Aorta (tissue), 5 donors: ENCODE results near the gene RAB8B. TPM values are rescaled to one million over a fixed set of nuclear protein-coding genes. Genes with fewer than 3 reads are reported as not detected.

ENCODE experiments used
- ATAC-seq: fragments of 200-7000 bp; cut with Tn5 transposase; one replicate; pipeline ENCODE4 v1.9.1; 2022; ENCODE audit warnings: moderate library complexity; ENCODE audit not compliant: low FRiP score
- DNase-seq, 2 donors: peaks; one replicate each; pipeline ENCODE4 v3.0.0-alpha.2; 2020
- H3K27ac ChIP-seq, 2 donors: one replicate each; pipeline ENCODE4 v1.5.1; 2013; ENCODE audit warnings: low read length in 2 of 2, mild to moderate bottlenecking in 2 of 2, moderate library complexity in 2 of 2, control low read depth in 1 of 2, inconsistent platforms in 1 of 2, low read depth in 1 of 2
- H3K27me3 ChIP-seq, 2 donors: one replicate each; pipeline ENCODE4 v1.6.1; 2013; ENCODE audit warnings: control low read depth in 1 of 2, low read length in 1 of 2, mild to moderate bottlenecking in 1 of 2, moderate library complexity in 1 of 2; ENCODE audit not compliant: insufficient read depth in 2 of 2, control insufficient read depth in 1 of 2
- H3K36me3 ChIP-seq, 2 donors: one replicate each; pipeline ENCODE4 v1.6.1; 2013; ENCODE audit warnings: control low read depth in 1 of 2, low read length in 1 of 2, mild to moderate bottlenecking in 1 of 2; ENCODE audit not compliant: insufficient read depth in 2 of 2, control insufficient read depth in 1 of 2
- H3K4me1 ChIP-seq, 2 donors: one replicate each; pipeline ENCODE4 v1.6.1; 2013; ENCODE audit warnings: low read length in 2 of 2, control low read depth in 1 of 2, mild to moderate bottlenecking in 1 of 2, moderate library complexity in 1 of 2; ENCODE audit not compliant: insufficient read depth in 2 of 2, control insufficient read depth in 1 of 2
- H3K4me3 ChIP-seq, 2 donors: one replicate each; pipeline ENCODE4 v1.5.1; 2013; ENCODE audit warnings: low read length in 2 of 2, control low read depth in 1 of 2, mild to moderate bottlenecking in 1 of 2
- H3K9me3 ChIP-seq: one replicate; pipeline ENCODE4 v1.6.1; 2013; ENCODE audit warnings: mild to moderate bottlenecking, low read length; ENCODE audit not compliant: control insufficient read depth
- WGBS, 2 donors: extraction: QIAGEN DNeasy Blood & Tissue Kit; methylation state at CpG; one replicate each; pipeline ENCODE4 v1.1.7; 2013; 5-methylcytosine and 5-hydroxymethylcytosine counted together
- intact Hi-C, 2 donors: fragments of 100-400 bp; cut with DNase I; formaldehyde crosslinking; loops; one replicate each; pipeline versions ENCODE4 v1.14.2 to v1.15.0; 2022
- polyA plus RNA-seq, 2 donors: library from polyadenylated mRNA; stranded (reverse); fragments of 200-250 nt; gene quantifications; one replicate each; pipeline ENCODE4 v1.2.3, GENCODE V29; 2013
- total RNA-seq, 2 donors: library from RNA; stranded (reverse); fragmentation: NEBNext Ultra II Directional; extraction: Animal tissue kit (Norgen Biotek cat#: 25700); gene quantifications; one replicate each; pipeline ENCODE4 v1.2.1, GENCODE V29; 2021
- donor health status: healthy with polysubstance abuse.
- donor health status: Bipolar disorder and iron deficiency.
- donor health status: DM: no; HTN: no; CAD: no.
- donor health status: DM: no; HTN: no; CAD: no.
- donor health status: DM: yes; HTN: yes; CAD: no.

Gene RAB8B
- total and polyA plus RNA-seq, 4 donors: 14.8 to 47.9 (median 29.6) TPM

DNA sequence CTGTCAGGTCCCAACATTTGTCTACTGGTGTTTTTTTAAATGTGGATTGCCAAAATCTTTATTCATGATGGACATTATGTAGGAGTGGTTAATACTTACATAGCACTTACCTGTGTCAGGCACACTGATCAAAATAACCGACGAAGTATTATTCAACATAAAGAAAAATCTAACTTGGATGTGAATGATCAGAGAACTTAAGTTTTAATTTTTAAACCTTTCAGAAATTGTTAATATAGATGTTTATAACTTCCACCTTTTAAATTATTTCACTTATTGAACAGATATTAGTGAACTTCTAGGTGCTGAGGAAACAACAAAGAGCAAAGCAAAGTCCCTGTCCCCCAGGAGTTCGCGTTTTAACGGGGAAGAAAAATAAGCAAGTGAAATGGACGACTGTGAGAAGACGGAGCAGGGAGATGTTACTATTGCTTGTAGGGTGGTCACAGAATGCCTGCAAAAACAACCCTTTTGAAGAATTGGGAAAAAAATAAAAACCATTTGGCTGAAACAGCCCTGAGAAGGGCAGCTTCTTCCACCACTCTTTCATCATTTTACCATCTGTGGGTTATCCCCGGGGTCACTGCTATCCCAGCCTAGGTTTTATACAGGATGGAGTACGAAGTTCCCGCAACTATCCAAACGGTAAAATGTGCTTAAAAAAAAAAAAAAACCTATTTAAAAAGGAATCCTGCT, 87.1 kb downstream of the RAB8B start:
- H3K9me3 ChIP-seq: no peaks in the 10 kb centered on the region
- H3K27ac ChIP-seq: no peak overlapping the region
- intact Hi-C loops: loop anchor here (1.0 to 5.0 kb wide), 2 partner anchors 87 to 89 kb away; partner anchors contain the start of gene RAB8B (in 2 of the 2)
- WGBS, 2 donors: 18% methylated on average over 11 of the region's 11 CpGs
- peaks cover 0 to 3% of the 10 kb centered on the region in 2 donors for H3K36me3 ChIP-seq
- DNase-seq: no peak
- peak overlapping the region; percentile 45 to 96 for H3K4me3 ChIP-seq
- no peak for ATAC-seq
- no peaks in the 10 kb centered on the region for H3K4me1 ChIP-seq
- H3K27me3 ChIP-seq: no peaks in the 10 kb centered on the region

DNA sequence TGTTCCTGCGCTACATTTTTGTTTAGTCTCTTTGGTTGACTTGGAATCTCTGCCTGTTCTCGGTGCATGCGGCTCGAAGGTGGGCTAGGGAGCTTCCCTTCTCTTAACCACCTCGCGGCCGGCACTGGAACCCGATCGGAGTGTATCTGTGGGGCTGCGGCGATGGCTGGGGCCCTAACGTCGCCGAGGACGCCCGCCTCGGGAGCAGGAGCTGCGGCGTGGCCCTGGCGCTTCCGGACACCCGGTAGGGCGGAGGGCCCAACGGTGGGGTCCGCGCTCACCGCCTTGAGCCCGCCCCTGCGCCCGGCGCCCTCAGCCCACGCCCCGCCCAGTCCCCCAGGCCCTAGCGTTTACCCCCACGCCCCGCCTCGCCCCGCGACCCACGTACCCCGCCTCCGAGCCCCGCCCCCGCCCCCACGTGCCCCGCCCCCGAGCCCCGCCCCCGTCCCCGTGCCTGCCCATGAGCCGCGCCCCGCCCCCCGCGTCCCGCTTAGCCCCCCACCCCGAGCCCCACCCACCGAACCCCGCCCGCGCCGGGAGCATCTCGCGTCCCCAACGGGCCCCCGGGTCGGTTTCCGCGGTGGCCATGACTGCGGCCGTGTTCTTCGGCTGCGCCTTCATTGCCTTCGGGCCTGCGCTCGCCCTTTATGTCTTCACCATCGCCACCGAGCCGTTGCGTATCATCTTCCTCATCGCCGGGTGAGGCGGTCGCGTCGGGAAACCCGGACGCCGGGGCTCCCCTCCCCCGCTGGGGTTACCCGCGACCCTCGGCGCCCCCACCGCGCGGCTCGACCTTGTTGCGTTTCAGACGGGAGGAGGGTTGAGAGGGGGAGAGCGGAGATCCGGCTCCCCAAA, 87.9 kb downstream of the RAB8B start, which contains the start of gene APH1B:
Gene APH1B, plus strand, starts transcription at position 568 of the 855 bp plus-strand sequence. Its CDS starts 19 bp downstream, at position 587.
- 1% methylated on average over 74 to 102 of the region's 102 CpGs for WGBS, 2 donors
- H3K27ac ChIP-seq: peak within 1 kb of the TSS; percentile 46 to 61
- no peaks in the 10 kb centered on the region for H3K9me3 ChIP-seq
- intact Hi-C loops: loop anchor here (1.0 to 5.0 kb wide), 2 partner anchors 88 to 90 kb away; partner anchors contain the start of gene RAB8B (in 2 of the 2)
- H3K4me3 ChIP-seq: peak within 1 kb of the TSS; percentile 80 to 96
- no peaks in the 10 kb centered on the region for H3K27me3 ChIP-seq
- ATAC-seq: peak; percentile 93
- H3K36me3 ChIP-seq: peaks cover 0 to 3% of the 10 kb centered on the region in 2 donors
- H3K4me1 ChIP-seq: no peaks in the 10 kb centered on the region
- DNase-seq: peak; percentile 91 to 95

DNA sequence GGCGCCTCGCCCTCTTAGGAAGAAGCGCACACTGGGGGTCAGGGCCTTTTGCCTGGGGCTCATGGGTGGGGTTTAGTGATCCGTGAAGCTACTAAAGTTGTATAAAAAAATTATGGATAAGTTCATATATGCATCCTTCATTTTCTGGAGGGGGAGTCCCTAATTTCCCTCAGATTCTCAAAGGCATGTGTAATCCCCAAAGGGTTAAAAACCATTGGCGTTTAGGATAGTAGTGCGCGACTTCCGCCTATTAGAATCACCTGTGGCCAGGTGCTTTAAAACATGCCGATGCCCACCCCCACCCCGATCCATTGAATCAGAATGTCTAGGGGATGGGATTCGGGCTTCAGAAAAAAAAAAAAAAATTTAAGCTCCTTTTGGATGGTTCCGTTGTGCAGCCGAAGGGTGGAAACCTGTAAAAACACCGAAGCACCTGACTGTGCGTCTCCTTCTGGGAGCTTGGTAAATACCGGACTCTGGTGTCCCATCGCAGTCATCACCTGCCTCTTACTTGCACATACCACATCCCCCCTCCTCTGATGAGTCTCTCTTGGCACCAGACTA, 88.6 kb downstream of the RAB8B start:
- peak overlapping the region; percentile 46 to 61 for H3K27ac ChIP-seq
- no peaks in the 10 kb centered on the region for H3K27me3 ChIP-seq
- intact Hi-C loops: loop anchor here (1.0 to 5.0 kb wide), 2 partner anchors 89 to 91 kb away; partner anchors contain the start of gene RAB8B (in 2 of the 2)
- DNase-seq (no peak), ATAC-seq (peak; percentile 8)
- WGBS, 2 donors: 6 to 7% methylated on average over 17 of the region's 17 CpGs
- peak overlapping the region; percentile 80 to 96 for H3K4me3 ChIP-seq
- no peaks in the 10 kb centered on the region for H3K4me1 ChIP-seq
- no peaks in the 10 kb centered on the region for H3K9me3 ChIP-seq
- H3K36me3 ChIP-seq: peaks cover 0 to 3% of the 10 kb centered on the region in 2 donors

DNA sequence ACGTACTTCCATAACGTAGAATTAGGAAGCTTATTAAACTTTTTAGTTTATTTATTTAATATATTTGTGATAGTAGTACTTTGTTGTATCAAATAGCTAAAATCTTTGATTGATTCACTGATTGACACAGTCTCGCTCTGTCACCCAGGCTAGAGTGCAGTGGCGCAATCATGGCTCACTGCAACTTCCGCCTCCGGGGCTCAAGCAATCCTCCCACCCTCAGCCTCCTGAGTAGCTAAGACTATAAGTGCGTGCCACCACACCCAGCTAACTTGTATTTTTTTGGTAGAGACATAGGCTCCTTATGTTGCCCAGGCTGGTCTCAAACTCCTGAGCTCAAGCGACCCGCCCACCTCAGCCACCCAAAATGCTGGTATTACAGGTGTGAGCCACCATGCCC, 93.7 kb downstream of the RAB8B start:
- WGBS, 2 donors: 86 to 87% methylated on average over 9 of the region's 9 CpGs
- Histone ChIP-seq H3K4me3 (no peak overlapping the region), H3K9me3 (no peaks in the 10 kb centered on the region), H3K4me1 (no peaks in the 10 kb centered on the region), H3K27ac (no peak overlapping the region), H3K27me3 (no peaks in the 10 kb centered on the region), H3K36me3 (peaks cover 2 to 3% of the 10 kb centered on the region in 2 donors)
- intact Hi-C loops: no loop called here
- ATAC-seq (no peak), DNase-seq (peak in 1 of 2 donors; percentile 79)

DNA sequence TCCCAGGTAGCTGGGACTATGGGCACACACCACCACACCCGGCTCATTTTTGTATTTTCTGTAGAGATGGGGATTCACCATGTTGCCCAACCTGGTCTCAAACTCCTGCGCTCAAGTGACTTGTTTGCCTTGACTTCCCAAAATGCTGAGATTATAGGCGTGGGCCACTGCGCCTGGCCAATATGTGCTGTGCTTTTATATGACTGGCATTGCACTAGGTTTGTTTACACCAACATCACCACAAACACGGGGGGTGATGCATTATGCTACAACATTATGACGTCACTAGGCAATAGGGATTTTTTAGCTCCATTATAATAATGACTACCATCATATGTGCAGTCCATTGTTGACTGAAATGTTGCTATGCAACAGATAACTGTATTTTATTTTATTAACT, 94.9 kb downstream of the RAB8B start:
- no peaks in the 10 kb centered on the region for H3K27me3 ChIP-seq
- no peak overlapping the region for H3K4me3 ChIP-seq
- intact Hi-C loops: no loop called here
- H3K27ac ChIP-seq: no peak overlapping the region
- peaks cover 2 to 5% of the 10 kb centered on the region in 2 donors for H3K36me3 ChIP-seq
- no peaks in the 10 kb centered on the region for H3K9me3 ChIP-seq
- ATAC-seq (no peak), DNase-seq (no peak)
- H3K4me1 ChIP-seq: no peaks in the 10 kb centered on the region
- 93 to 94% methylated on average over 6 of the region's 6 CpGs for WGBS, 2 donors

DNA sequence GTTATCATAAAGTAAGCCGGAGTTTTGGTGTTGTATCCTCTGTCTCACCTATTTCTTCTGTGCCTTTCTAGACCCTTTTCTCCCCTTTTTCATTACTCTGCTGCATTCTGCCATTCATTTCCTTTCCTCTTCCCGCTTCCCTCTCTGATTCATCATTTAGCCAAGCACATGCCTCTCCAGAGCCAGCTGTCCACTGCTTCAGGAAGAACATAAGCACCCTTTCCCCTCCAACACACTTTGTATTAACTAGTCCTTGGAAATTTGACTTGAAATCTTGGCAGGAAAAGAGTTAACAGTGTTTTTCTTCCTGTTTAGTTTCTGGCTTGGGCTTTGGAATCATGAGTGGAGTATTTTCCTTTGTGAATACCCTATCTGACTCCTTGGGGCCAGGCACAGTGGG, 97.7 kb downstream of the RAB8B start:
- intact Hi-C loops: loop anchor here in 1 of 2 donors (5.0 kb wide), 1 partner anchor 310 kb away; the partner anchor contains the start of gene FBXL22
- Histone ChIP-seq H3K36me3 (peaks cover 2% of the 10 kb centered on the region in 2 donors), H3K27me3 (no peaks in the 10 kb centered on the region), H3K4me3 (no peak overlapping the region), H3K9me3 (no peaks in the 10 kb centered on the region), H3K27ac (no peak overlapping the region), H3K4me1 (peaks cover 2 to 6% of the 10 kb centered on the region in 2 donors)
- no peak for ATAC-seq
- DNase-seq: no peak
- 82 to 93% methylated on average over 2 of the region's 2 CpGs for WGBS, 2 donors

DNA sequence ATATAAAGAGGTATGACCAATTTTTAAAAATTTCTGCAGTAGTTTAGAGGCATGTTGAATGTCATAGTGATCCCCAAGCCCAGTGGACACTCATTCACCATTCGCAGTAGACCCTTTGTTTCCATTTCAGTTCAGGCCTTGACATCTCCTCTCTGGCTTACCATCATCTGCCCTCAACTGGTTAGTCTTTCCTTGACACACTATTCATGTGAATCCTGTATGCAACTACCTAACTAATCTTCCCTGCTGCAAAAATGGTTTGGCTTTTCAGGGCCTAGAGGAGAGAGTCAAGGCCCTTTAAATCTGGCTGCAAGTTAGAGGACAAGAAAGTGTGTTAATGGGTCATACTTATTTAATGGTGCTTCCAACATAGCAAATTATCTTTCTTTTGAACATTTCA, 98.9 kb downstream of the RAB8B start:
- no peak overlapping the region for H3K4me3 ChIP-seq
- no peaks in the 10 kb centered on the region for H3K27me3 ChIP-seq
- peaks cover 2% of the 10 kb centered on the region in 2 donors for H3K36me3 ChIP-seq
- ATAC-seq (no peak), DNase-seq (no peak)
- intact Hi-C loops: loop anchor here (2.0 to 5.0 kb wide), 2 partner anchors 114 to 309 kb away; partner anchors contain the start of gene FBXL22 (in 1 of the 2)
- H3K27ac ChIP-seq: no peak overlapping the region
- peaks cover 5 to 6% of the 10 kb centered on the region in 2 donors for H3K4me1 ChIP-seq
- WGBS, 2 donors: 65 to 78% methylated on average over 1 of the region's 1 CpG
- no peaks in the 10 kb centered on the region for H3K9me3 ChIP-seq

DNA sequence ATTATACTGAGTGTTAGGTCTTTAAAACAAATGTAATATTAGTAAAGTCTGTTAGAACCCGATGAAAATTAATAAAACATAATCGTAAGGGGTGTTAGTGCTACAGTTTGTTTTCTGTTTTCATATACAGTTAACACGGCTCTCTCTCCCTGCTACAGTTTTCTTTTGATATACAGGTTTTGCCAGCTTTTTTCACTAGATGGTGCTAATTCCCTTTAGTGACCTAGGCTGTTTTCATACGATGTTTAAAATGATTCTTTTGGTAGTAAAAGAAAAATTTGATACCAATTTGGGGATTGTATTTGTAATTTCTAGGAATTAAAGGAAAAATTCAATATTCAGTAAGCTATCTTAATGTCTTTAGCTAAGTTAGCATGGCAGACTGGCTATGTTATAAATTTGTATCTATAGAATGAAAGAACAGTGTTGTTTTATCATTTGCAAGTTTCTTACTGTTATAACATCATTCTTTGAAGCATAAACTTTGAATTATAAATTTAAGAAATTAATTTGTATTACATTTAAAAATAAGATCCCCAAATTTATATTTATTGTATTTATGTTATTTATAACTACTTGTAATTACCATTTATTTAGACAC, 99.5 kb downstream of the RAB8B start:
- DNase-seq (no peak), ATAC-seq (peak; percentile 86)
- no peaks in the 10 kb centered on the region for H3K27me3 ChIP-seq
- H3K4me1 ChIP-seq: peaks cover 5 to 6% of the 10 kb centered on the region in 2 donors
- peaks cover 2% of the 10 kb centered on the region in 2 donors for H3K36me3 ChIP-seq
- H3K9me3 ChIP-seq: no peaks in the 10 kb centered on the region
- intact Hi-C loops: loop anchor here (2.0 to 5.0 kb wide), 2 partner anchors 114 to 308 kb away; partner anchors contain the start of gene FBXL22 (in 1 of the 2)
- H3K27ac ChIP-seq: no peak overlapping the region
- H3K4me3 ChIP-seq: no peak overlapping the region
- 2 to 4% methylated on average over 4 of the region's 4 CpGs for WGBS, 2 donors
